NCI-H82 treated with DMSO at 0.1 percent for 48 hours (cell line): ENCODE results near the gene FHIT.

ENCODE experiments used
- DNase-seq: peaks from one replicate; lab custom pipeline; 2025; ENCODE audit not compliant: unreplicated experiment; lab: John Stamatoyannopoulos, UW

Gene FHIT

GRCh38 chr3:60652829-60653228, 598.4 kb downstream of the FHIT start:
- DNase-seq = no peak

DNA sequence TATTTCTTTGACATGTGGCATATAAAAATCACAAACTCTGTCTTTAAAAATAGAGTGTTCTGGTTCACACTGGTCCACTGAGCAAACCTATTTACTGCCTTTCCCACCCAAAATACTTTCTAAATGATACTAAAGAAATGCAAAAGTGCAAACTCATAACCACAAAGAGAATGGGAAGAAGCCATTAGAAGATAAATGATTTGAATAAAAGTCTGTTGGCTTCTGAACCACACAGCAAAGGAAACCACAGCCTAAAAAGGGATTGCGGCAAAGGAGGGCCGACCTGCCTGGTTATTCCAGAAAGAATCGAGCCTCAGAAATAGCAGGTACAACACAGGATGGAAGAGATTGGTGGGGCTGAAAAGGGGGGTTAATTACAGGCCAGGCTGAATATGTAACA, 599.5 kb downstream of the FHIT start:
- no peak for DNase-seq

GRCh38 chr3:60650171-60650570, 601.1 kb downstream of the FHIT start:
- no peak for DNase-seq

DNA sequence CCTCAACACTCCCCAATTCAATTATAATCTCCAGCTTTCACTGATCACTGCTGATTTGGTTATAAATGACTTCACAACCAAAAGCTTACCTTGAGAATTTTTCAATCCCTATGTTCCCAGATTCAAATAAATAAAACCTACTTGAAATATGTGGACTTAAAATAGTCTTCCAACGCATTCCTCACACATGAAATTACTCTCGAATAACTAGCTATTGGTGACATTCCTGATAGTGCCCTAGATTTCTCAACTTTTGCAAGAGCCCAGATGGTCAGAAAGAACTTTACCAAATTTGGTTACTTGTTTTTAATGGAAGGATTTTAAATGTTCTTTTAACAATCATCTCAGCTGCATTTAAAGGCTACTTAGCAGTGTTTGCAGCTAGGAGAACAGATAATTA, 605.5 kb downstream of the FHIT start:
- no peak for DNase-seq

DNA sequence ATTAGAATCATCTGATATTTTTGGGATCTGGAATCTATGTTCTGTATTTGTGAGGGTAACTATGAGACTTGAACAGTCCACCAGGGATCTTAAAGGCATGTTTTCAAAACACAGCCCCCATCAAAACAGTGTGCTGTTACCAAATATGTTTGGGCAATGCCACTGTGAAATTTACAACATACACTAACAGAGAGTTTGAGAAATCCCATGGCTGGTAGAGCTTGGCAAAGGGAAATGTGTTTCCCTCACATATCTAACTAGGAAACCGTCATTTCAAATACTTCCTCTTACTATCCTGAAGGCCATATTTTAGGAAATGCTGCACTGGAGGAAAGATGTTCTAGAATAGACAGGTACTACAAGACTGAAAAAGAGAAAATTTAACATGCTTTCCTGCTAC, 607.4 kb downstream of the FHIT start:
- no peak for DNase-seq

DNA sequence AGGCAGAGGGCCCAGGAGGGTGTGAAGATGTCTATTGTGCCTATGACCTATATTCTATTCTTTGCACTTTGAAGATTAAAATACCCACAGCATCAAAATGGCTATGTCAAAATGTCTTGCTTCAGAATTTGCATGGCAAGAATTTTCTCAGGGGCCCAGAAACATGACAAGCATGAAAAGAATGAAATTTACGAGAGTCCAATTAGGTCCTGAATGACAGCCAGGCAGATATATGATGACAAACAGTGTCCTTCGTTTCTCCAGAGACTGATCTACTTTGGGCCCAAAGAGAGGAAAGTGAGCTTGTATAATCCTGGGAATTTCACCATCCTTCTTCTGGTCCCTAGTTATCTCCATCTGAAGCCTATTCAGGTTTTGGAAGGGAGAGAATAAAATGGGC, 609.9 kb downstream of the FHIT start:
- DNase-seq = no peak

GRCh38 chr3:60636846-60637245, 614.4 kb downstream of the FHIT start:
- no peak for DNase-seq

DNA sequence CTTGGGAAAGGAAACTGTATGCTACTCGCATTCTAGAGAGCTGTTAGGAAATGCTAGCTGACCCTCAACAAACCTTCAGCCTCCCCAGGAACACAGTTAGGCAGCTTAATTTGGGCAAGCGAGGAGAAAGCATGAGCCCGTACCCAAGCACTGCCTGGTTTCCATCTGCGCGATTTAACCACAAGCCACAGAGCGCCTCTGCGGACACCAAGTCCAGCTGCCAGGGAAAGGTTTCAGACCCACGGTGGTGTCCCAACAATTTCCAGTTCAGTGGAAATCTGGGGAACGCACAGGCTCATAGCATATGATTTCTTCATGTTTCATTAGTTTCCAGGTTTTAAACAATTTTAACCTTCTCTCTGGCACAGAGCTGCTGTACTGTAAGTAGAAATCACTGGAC, 617.6 kb downstream of the FHIT start:
- DNase-seq = no peak

DNA sequence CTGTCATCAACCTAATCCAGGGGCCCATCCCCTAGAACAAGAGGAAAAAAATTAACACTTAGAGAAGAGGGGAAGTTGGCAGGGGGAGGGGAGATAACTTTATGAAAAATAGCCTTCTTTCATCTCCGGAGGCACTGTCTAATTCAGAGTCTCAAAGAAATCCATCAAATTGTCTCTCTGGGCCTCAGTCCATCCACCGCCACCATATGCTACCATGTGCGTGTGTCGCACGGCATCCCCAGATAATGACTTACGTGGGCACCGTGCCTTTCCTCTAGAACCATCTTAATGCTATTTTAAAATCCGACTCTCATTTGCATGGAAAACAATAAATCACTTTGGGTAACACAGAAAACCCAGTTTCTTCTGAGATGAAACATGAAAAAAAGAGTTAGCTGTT, 619.7 kb downstream of the FHIT start:
- no peak for DNase-seq

GRCh38 chr3:60630953-60631352, 620.3 kb downstream of the FHIT start:
- DNase-seq = peak; percentile 2

- DNase-seq = no peak
Measured at GRCh38 chr3:60629816-60630215, 621.4 kb downstream of the FHIT start.

- DNase-seq = no peak
Measured at GRCh38 chr3:60622349-60622748, 628.9 kb downstream of the FHIT start.

- DNase-seq = no peak
Measured at GRCh38 chr3:60617188-60617587, 634.1 kb downstream of the FHIT start.

- no peak for DNase-seq
Measured at GRCh38 chr3:60613769-60614303, 637.4 kb downstream of the FHIT start.

DNA sequence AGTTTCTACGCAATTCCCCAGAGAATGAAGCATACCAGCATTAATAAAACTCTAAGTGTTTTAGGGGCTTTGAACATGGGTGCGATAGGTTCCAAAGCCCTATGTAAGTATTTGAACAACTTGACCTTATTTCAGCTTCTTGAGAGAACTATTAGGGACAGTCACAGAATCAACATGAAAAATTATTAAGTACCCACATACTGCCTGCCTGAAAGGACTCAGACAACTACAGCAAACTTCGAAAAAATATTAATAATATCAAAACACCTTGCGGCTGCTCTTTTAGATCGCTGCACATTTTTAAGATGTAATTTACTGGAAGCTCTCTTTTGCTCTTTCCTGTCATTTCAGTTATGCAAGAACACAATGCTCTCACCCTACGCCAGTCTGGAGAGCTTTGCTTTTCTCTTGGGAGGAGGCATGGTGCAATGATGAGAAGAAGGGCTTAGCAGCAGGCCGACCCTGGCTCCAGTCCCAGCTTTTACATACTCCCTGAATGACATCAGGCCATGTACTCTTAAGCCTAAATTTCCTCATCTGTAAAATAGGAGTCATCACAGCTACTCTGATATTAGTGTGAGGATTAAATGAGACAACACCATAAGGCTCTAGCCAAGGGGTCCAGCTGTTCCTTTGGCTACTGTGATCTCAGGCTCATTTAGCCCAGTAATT, 640.7 kb downstream of the FHIT start:
- DNase-seq = peak; percentile 47

GRCh38 chr3:60609446-60609845, 641.8 kb downstream of the FHIT start:
- DNase-seq = peak; percentile 77

- DNase-seq = no peak
Measured at GRCh38 chr3:60603860-60604259, 647.4 kb downstream of the FHIT start.

DNA sequence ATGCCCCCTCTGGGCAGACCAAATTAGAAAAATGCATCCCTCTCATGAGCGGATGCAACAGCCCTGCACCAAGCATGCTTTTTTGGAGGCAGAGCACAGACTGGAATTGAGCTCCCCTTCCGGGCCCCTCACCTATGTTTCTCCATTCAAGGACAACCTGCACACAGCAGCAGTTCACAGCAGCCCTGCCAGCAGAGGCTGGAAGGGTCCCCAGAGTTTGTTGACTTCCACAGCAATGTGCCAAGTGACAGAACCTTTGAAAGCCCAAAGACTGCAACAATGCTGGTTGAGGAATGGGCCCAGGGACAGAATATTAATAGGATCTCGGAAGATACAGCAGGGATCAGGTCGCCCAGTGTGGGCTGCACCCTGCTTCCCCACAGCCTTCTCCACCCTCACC, 650.4 kb downstream of the FHIT start:
- DNase-seq = no peak

- DNase-seq = no peak
Measured at GRCh38 chr3:60599586-60599985, 651.7 kb downstream of the FHIT start.

DNA sequence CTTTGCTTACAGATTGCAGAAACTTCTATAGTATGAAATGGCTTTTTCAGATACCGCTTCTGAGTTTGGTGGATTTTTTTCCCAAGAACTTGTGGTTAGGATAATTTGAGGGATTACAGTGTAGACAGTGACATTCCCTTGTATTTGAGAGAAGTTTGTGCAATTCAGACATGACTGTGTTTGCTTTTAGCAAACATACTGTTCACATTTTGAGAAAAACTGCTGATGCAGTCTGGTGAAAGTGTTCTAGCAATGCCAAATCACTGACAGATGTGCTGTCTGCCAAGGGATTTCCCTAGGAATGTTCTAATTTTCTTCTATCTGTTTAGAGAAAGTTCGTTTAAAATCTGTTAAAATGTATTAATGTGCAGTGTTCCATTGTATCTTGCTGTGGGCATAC, 652.6 kb downstream of the FHIT start:
- no peak for DNase-seq

DNA sequence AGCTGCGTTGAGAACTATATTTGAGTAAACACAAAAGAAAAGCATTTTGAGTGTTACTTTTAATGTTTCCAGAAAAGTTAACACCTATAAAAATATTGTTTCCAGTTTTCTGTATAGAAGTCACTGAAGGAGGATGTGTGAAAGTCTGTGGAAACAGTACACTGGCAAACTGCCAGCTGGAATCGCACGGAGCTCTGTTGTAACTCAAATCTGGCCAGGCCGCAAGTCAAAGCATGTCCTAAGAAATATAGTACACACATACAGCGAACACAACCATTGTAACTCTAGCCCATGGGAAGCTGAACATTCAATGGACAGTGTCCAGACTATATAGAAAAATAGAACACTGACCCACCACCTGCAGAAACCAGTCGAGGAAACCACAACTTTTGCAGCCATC, 657.2 kb downstream of the FHIT start:
- no peak for DNase-seq

- DNase-seq = no peak
Measured at GRCh38 chr3:60591267-60591666, 660.0 kb downstream of the FHIT start.

DNA sequence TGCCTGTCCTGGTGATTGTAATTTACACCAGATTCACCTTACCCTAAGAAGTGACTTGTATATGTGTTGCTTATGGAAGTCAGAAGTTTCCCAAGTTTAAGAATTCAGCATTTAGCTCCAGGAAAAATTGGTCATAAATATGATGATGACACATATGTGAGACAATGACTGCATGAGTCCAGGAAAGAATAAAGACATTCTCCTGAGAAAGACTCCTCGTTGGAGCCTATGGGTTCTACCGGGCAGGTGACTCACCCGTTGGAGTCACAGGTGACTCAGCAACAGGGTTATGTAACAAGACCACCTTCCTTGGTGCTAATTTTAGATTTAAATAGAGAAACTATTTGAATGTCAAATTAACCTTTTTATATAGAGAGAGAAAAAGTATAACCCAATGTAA, 662.4 kb downstream of the FHIT start:
- no peak for DNase-seq
